ENCODE results near the gene VSIG8. TPM values are rescaled to one million over a fixed set of nuclear protein-coding genes. Genes with fewer than 3 reads are reported as not detected.

VSIG8 gene
- total and polyA plus RNA-seq, 2 of the 4 experiments (the other 2 are of a cell fraction): not detected

DNA sequence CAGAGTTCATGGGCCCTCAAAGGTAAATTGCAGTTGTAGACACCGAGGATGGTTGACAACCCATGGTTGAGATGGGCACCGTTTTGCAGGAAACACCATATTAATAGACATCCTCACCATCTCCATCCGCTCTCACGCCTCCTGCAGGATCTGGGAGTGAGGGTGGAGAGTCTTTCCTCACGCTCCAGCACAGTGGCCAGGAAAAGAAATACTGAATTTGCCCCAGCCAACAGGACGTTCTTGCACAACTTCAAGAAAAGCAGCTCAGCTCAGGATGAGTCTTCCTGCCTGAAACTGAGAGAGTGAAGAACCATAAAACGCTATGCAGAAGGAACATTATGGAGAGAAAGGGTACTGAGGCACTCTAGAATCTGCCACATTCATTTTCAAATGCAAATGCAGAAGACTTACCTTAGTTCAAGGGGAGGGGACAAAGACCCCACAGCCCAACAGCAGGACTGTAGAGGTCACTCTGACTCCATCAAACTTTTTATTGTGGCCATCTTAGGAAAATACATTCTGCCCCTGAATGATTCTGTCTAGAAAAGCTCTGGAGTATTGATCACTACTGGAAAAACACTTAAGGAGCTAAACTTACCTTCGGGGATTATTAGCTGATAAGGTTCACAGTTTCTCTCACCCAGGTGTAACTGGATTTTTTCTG is 26.5 kb downstream of the VSIG8 start:
- intact Hi-C loops (cut with micrococcal nuclease): loop anchor here (1.0 to 10.0 kb wide), 2 partner anchors 55 to 1549 kb away; no protein-coding TSS in a partner anchor
- Histone ChIP-seq H3K9me3 (ENCODE audit: control insufficient read depth, insufficient read depth, low read length) (no peaks in the 10 kb centered on the region), H3K9ac (ENCODE audit: low read depth, low read length) (no peak overlapping the region), H3K9me1 (ENCODE audit: insufficient read depth, low read length) (peaks cover 2% of the 10 kb centered on the region; the same call in 1 of the 2 replicates), H2BK20ac (ENCODE audit: low read depth, low read length) (no peak overlapping the region), H4K20me1 (ENCODE audit: insufficient read depth, low read length) (no peaks in the 10 kb centered on the region), H3K4me3 (ENCODE audit: insufficient read depth, low read depth, low read length) (no peak overlapping the region), H3K4ac (ENCODE audit: low read depth, low read length) (no peak overlapping the region), H2AK5ac (ENCODE audit: low read depth, low read length) (no peak overlapping the region), H4K91ac (ENCODE audit: insufficient read depth, low read depth, low read length) (no peak overlapping the region), H3K4me2 (ENCODE audit: low read depth, low read length) (no peak overlapping the region), H3K14ac (replicated peaks; ENCODE audit: low read depth, low read length) (no peak overlapping the region), H2BK5ac (ENCODE audit: low read depth, low read length, poor library complexity, severe bottlenecking) (no peak overlapping the region), H4K5ac (ENCODE audit: low read depth, low read length) (no peak overlapping the region), H3K36me3 (ENCODE audit: control insufficient read depth, insufficient read depth, low read length) (no peaks in the 10 kb centered on the region), H2AFZ (replicated peaks; ENCODE audit: low read length, poor library complexity) (no peak overlapping the region), H4K8ac (ENCODE audit: low read depth in 2 of 2, low read length in 2 of 2) (no peak overlapping the region), H3K18ac (ENCODE audit: low read depth, low read length) (no peak overlapping the region), H2BK120ac (ENCODE audit: low read depth, low read length) (no peak overlapping the region), H2AK9ac (replicated peaks; ENCODE audit: low read depth, low read length, poor library complexity) (no peak overlapping the region), H3K27ac (ENCODE audit: insufficient read depth, low read length) (no peak overlapping the region), H3K56ac (ENCODE audit: extremely low read depth, insufficient read depth, low read length) (no peak overlapping the region), H2BK15ac (ENCODE audit: low read depth, low read length) (no peak overlapping the region), H3K27me3 (ENCODE audit: control insufficient read depth, insufficient read depth, low read length) (no peaks in the 10 kb centered on the region), H3K4me1 (ENCODE audit: control insufficient read depth, insufficient read depth, low read length) (no peaks in the 10 kb centered on the region), H3K23ac (ENCODE audit: low read depth, low read length) (no peak overlapping the region), H3K79me1 (ENCODE audit: low read depth in 1 of 2, low read length in 2 of 2) (no peaks in the 10 kb centered on the region)
- BruUV-seq (replicated peaks): no TSS peak
- no peak for ATAC-seq (ENCODE audit: low read depth)
- in situ Hi-C loops (cut with MboI; ENCODE audit: low sequenced_read_pairs): no loop called here
- WGBS, 2 experiments (ENCODE audit: extremely low coverage in 2 of 2, insufficient read length in 1 of 2): 70% methylated on average over 2 of the region's 8 CpGs; no CpG with 5 or more reads in 1 of the 2 experiments
- ChIA-PET CTCF (no interaction called here), POLR2A (ENCODE audit: unreplicated experiment) (no interaction called here)
- dilution Hi-C loops (cut with HindIII; ENCODE audit: low sequenced_read_pairs, unreplicated experiment): no loop called here
- no peak for DNase-seq
- peak; percentile 35; the same call in 1 of the 2 replicates for TF ChIP-seq SMC3 (IDR thresholded peaks at IDR 0.05; ENCODE audit: low read depth, low read length)
- no peak for TF ChIP-seq MAFK (IDR thresholded peaks at IDR 0.05; ENCODE audit: low read depth, low read length)
- peak; percentile 41 for TF ChIP-seq CEBPB (IDR thresholded peaks at IDR 0.05; ENCODE audit: low read depth, low read length)
- no peak for TF ChIP-seq MXI1 (IDR thresholded peaks at IDR 0.05; ENCODE audit: borderline replicate concordance, low read depth, low read length)
- TF ChIP-seq RAD21 (IDR thresholded peaks at IDR 0.05; ENCODE audit: low read length): peak; percentile 24; the same call in 1 of the 2 replicates
- TF ChIP-seq, protein P1, sequence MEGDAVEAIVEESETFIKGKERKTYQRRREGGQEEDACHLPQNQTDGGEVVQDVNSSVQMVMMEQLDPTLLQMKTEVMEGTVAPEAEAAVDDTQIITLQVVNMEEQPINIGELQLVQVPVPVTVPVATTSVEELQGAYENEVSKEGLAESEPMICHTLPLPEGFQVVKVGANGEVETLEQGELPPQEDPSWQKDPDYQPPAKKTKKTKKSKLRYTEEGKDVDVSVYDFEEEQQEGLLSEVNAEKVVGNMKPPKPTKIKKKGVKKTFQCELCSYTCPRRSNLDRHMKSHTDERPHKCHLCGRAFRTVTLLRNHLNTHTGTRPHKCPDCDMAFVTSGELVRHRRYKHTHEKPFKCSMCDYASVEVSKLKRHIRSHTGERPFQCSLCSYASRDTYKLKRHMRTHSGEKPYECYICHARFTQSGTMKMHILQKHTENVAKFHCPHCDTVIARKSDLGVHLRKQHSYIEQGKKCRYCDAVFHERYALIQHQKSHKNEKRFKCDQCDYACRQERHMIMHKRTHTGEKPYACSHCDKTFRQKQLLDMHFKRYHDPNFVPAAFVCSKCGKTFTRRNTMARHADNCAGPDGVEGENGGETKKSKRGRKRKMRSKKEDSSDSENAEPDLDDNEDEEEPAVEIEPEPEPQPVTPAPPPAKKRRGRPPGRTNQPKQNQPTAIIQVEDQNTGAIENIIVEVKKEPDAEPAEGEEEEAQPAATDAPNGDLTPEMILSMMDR (conservative IDR thresholded peaks at IDR 0.05; ENCODE audit: low read depth, low read length): peak; percentile 23

Measured in IMR-90 (cell line).